Loucy (cell line): ENCODE measurements around the gene ARID2.

ENCODE experiments used
- H2AFZ ChIP-seq: fragments of 200-600 bp; sonication (generic); 2 replicates; pipeline ENCODE4 v1.6.0; 2016; ENCODE audit warnings: antibody characterized with exemption, mild to moderate bottlenecking, low read length, moderate library complexity
- H3F3A ChIP-seq: fragments of 200-600 bp; 2 replicates; pipeline ENCODE4 v1.6.0; 2016; ENCODE audit warnings: antibody characterized with exemption, low read depth, mild to moderate bottlenecking
- H3K27me3 ChIP-seq: fragments of 200-600 bp; sonication (generic); 2 replicates; pipeline ENCODE4 v1.6.1; 2014; ENCODE audit warnings: low read length, mild to moderate bottlenecking; ENCODE audit not compliant: insufficient read depth, poor library complexity, severe bottlenecking
- H3K36me3 ChIP-seq: fragments of 200-600 bp; sonication (generic); 2 replicates; pipeline ENCODE4 v1.6.1; 2016; ENCODE audit warnings: low read length; ENCODE audit not compliant: insufficient read depth
- H3K4me1 ChIP-seq: fragments of 200-600 bp; sonication (generic); 2 replicates; pipeline ENCODE4 v1.5.1; 2014; ENCODE audit warnings: low read length, mild to moderate bottlenecking; ENCODE audit not compliant: insufficient read depth, poor library complexity, severe bottlenecking
- H3K4me2 ChIP-seq: fragments of 200-600 bp; sonication (generic); 2 replicates; pipeline ENCODE4 v1.6.0; 2014; ENCODE audit warnings: antibody characterized with exemption, low read length, low read depth, mild to moderate bottlenecking; ENCODE audit not compliant: poor library complexity, severe bottlenecking
- H3K4me3 ChIP-seq: fragments of 200-600 bp; sonication (generic); 2 replicates; pipeline ENCODE4 v1.5.1; 2014; ENCODE audit warnings: low read length, mild to moderate bottlenecking, mixed read lengths; ENCODE audit not compliant: poor library complexity, severe bottlenecking
- H3K79me2 ChIP-seq: fragments of 200-600 bp; sonication (generic); 2 replicates; pipeline ENCODE4 v1.6.1; 2014; ENCODE audit warnings: low read length; ENCODE audit not compliant: insufficient read depth
- H3K9ac ChIP-seq: fragments of 200-600 bp; sonication (generic); 2 replicates; pipeline ENCODE4 v1.6.0; 2014; ENCODE audit warnings: mild to moderate bottlenecking, low read depth, low read length, moderate library complexity; ENCODE audit not compliant: poor library complexity, severe bottlenecking
- H3K9me2 ChIP-seq: fragments of 200-600 bp; sonication (generic); replicated peaks from 2 replicates; pipeline ENCODE4 v1.6.1; 2016; ENCODE audit warnings: low read depth, low read length, mixed read lengths
- H3K9me3 ChIP-seq: fragments of 200-600 bp; sonication (generic); 2 replicates; pipeline ENCODE4 v1.6.1; 2014; ENCODE audit warnings: mild to moderate bottlenecking, antibody characterized with exemption, low read length, low read depth; ENCODE audit not compliant: insufficient read depth
- H4K20me1 ChIP-seq: fragments of 200-600 bp; sonication (generic); 2 replicates; pipeline ENCODE4 v1.6.0; 2014; ENCODE audit warnings: antibody characterized with exemption, low read length, mild to moderate bottlenecking; ENCODE audit not compliant: insufficient read depth, poor library complexity, severe bottlenecking
- EZH2phosphoT487 ChIP-seq: fragments of 200-600 bp; IDR thresholded peaks from 2 replicates; pipeline ENCODE4 v1.6.1; 2018; ENCODE audit warnings: antibody characterized with exemption, mild to moderate bottlenecking, moderate library complexity, borderline replicate concordance
- TF ChIP-seq, protein P1 (sequence below): fragments of 200-600 bp; sonication (generic); conservative IDR thresholded peaks from 2 replicates; pipeline ENCODE4 v1.5.1; 2014; ENCODE audit warnings: mild to moderate bottlenecking, antibody characterized with exemption, low read length

ARID2 gene

GRCh38 chr12:45839917-45840316 lies 110.4 kb downstream of the ARID2 start:
- Histone ChIP-seq H3K9ac (no peak overlapping the region), H3K27me3 (no peaks in the 10 kb centered on the region), H3K36me3 (peaks cover 85% of the 10 kb centered on the region), H3K79me2 (peaks cover 5% of the 10 kb centered on the region; the same call in 1 of the 2 replicates), H3F3A (no peaks in the 10 kb centered on the region), H3K4me1 (no peaks in the 10 kb centered on the region), H3K9me2 (no peaks in the 10 kb centered on the region), H3K4me3 (no peak overlapping the region), H3K4me2 (no peak overlapping the region), H4K20me1 (peaks cover 3% of the 10 kb centered on the region), H3K9me3 (no peaks in the 10 kb centered on the region), H2AFZ (no peak overlapping the region)
- no peak for TF ChIP-seq EZH2phosphoT487
- TF ChIP-seq, protein P1, sequence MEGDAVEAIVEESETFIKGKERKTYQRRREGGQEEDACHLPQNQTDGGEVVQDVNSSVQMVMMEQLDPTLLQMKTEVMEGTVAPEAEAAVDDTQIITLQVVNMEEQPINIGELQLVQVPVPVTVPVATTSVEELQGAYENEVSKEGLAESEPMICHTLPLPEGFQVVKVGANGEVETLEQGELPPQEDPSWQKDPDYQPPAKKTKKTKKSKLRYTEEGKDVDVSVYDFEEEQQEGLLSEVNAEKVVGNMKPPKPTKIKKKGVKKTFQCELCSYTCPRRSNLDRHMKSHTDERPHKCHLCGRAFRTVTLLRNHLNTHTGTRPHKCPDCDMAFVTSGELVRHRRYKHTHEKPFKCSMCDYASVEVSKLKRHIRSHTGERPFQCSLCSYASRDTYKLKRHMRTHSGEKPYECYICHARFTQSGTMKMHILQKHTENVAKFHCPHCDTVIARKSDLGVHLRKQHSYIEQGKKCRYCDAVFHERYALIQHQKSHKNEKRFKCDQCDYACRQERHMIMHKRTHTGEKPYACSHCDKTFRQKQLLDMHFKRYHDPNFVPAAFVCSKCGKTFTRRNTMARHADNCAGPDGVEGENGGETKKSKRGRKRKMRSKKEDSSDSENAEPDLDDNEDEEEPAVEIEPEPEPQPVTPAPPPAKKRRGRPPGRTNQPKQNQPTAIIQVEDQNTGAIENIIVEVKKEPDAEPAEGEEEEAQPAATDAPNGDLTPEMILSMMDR = no peak

DNA sequence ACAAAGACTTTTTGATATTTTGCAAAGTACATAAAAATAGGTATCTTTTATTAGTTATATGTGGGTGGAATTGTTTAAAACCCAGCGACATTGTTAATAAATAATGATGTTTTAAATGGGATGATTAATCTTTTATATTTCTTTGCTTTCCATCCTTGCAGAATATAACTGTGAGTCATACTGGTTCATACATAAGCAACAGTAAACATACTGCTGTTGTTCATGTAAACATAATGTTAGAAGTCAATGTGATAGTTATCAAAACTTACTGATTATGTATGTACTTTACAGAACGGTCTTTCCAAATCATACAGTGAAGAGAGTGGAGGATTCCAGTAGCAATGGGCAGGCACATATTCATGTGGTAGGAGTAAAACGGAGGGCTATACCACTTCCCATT lies 119.8 kb downstream of the ARID2 start:
- peaks cover 79% of the 10 kb centered on the region for H3K36me3 ChIP-seq
- H3K4me1 ChIP-seq = no peaks in the 10 kb centered on the region
- no peak for TF ChIP-seq EZH2phosphoT487
- TF ChIP-seq, protein P1 = no peak
- no peak overlapping the region for H3K4me2 ChIP-seq
- no peak overlapping the region for H3K9ac ChIP-seq
- no peak overlapping the region for H3K4me3 ChIP-seq
- H3K79me2 ChIP-seq = no peaks in the 10 kb centered on the region
- H2AFZ ChIP-seq = no peak overlapping the region
- no peaks in the 10 kb centered on the region for H4K20me1 ChIP-seq
- no peaks in the 10 kb centered on the region for H3F3A ChIP-seq
- no peaks in the 10 kb centered on the region for H3K9me2 ChIP-seq
- no peaks in the 10 kb centered on the region for H3K9me3 ChIP-seq
- no peaks in the 10 kb centered on the region for H3K27me3 ChIP-seq

DNA sequence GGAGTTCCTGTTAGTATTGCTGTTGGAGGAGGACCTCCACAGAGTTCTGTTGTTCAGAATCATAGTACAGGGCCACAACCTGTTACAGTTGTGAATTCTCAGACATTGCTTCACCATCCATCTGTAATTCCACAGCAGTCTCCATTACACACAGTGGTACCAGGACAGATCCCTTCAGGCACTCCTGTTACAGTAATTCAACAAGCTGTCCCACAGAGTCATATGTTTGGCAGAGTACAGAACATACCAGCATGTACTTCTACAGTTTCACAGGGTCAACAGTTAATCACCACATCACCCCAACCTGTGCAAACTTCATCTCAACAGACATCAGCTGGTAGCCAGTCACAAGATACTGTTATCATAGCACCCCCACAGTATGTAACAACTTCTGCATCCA lies 120.8 kb downstream of the ARID2 start:
- peaks cover 77% of the 10 kb centered on the region for H3K36me3 ChIP-seq

More for the DNA sequence above, 120.8 kb downstream of the ARID2 start:
- H3K9me3 ChIP-seq = no peaks in the 10 kb centered on the region
- no peaks in the 10 kb centered on the region for H3K9me2 ChIP-seq
- no peak overlapping the region for H3K4me2 ChIP-seq
- TF ChIP-seq, protein P1 = no peak
- no peak for TF ChIP-seq EZH2phosphoT487
- H3K27me3 ChIP-seq = no peaks in the 10 kb centered on the region
- H2AFZ ChIP-seq = no peak overlapping the region
- H3K9ac ChIP-seq = no peak overlapping the region
- H3K4me3 ChIP-seq = no peak overlapping the region
- no peaks in the 10 kb centered on the region for H3F3A ChIP-seq
- no peaks in the 10 kb centered on the region for H4K20me1 ChIP-seq
- H3K4me1 ChIP-seq = no peaks in the 10 kb centered on the region
- H3K79me2 ChIP-seq = no peaks in the 10 kb centered on the region
